Measurements from ENCODE around the gene TEAD1. TPM values are rescaled to one million over a fixed set of nuclear protein-coding genes. Genes with fewer than 3 reads are reported as not detected.

TEAD1 gene
- polyA plus RNA-seq (ENCODE audit: insufficient read length), result 102 TPM

- DNase-seq (ENCODE audit: low read depth), result peak; percentile 78
These were observed at the start of gene TEAD1 for GRCh38 chr11:12673924-12674570. Gene TEAD1 (plus strand): TSS chr11:12674421.

DNA sequence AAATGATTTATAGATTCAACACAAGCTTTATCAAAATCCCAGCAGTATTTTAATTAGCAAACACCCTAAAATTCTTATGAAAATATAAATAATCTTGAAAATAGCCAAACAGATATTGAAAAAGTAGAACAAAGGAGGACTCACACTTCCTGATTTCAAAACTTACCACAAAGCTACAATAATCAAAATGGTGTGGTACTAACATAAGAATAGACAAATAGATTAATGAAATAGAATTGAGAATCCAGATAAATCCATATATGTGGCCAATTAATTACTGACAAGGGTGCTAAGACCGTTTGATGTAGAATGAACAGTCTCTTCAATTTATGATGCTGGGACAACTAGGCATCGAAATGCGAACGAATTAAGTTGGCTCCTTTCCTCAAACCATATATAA is 49.6 kb upstream of the TEAD1 start:
- no peak for DNase-seq (ENCODE audit: low read depth)

DNA sequence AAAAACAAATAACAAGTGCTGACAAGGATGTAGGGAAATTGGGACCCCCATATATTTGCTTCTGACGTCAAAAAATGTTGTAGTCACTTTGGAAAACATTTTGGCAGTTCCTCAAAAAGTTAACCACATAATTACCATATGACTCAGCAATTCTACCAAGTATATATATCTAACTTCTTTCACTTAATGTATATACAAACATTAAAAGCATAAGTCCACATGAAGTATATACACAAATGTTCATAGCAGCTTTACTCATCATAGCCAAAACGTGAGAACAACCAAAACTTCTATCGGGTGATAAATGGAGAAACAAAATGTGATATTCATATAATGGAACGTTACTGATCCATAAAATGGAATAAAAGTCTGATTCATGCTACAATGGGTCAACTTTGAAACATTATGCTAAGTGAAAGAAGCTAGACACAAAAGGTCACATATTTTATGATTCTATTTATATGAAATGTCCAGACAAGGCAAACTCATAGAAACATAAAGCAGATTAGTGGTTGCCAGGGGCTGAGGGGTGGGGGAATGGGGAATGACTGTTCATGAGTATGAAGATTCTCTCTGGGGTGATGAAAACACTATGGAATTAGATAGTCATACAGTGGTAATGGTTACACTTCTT is 48.7 kb upstream of the TEAD1 start:
- no peak for DNase-seq (ENCODE audit: low read depth)

DNA sequence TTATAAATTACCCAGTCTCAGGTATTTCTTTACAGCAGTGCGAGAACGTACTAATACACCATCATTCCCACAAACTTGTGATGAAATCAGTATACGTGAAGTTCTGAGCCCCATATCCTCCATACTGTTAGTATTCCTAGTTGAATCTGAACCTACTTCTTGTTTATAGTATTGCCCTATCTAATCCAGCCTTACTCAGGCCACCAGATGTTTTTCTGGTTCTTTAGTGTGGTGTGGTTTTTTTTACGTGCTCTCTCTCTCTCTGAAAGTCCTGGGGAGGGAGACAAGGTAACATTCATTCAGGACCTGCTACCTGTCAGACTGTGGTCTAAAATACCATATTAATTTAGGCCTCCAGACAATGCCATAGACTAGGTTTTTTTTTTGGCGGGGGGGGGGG is 47.6 kb upstream of the TEAD1 start:
- DNase-seq (ENCODE audit: low read depth), result no peak

DNA sequence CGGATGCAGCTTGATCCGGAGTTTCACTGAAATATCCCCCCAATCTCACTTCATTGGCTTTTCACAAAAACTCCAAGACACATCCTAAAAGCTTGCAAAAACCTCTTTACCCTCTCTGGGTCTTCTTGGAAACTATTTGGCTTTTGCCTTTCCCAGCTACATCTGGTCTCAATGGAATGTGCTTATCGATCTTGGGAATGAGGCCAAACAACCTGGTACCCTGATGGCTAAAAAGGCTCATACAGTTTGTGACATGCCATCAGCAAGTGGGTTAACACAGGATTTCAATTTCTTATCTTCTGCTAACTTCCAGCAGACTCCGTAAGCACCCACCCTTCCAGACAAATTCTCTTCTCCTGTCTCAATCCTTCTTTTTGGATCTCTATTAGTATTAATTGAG is 45.9 kb upstream of the TEAD1 start:
- DNase-seq (ENCODE audit: low read depth), result no peak

GRCh38 chr11:12629601-12630313 is 44.5 kb upstream of the TEAD1 start:
- DNase-seq (ENCODE audit: low read depth), result no peak

DNA sequence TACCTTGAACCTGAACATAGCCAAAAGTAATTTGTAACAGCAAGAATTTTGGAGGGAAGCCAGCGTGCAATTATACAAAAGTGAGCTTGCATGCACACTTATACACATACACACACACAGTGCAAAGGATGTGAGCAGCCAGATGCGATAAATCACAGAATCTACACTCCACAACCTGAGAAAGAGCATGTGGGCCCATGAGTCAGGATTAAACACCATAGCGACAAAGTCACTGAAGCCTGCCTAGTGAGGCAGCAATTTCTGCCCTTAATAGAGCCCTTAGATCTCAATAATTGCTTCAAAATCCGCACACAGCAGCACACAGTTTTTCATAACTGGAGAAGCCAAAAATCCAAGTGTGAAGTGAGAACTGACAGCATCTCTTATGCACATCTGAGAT is 42.6 kb upstream of the TEAD1 start:
- no peak for DNase-seq (ENCODE audit: low read depth)

- DNase-seq (ENCODE audit: low read depth), result no peak
These were observed 39.9 kb upstream of the TEAD1 start for GRCh38 chr11:12634329-12634728.

DNA sequence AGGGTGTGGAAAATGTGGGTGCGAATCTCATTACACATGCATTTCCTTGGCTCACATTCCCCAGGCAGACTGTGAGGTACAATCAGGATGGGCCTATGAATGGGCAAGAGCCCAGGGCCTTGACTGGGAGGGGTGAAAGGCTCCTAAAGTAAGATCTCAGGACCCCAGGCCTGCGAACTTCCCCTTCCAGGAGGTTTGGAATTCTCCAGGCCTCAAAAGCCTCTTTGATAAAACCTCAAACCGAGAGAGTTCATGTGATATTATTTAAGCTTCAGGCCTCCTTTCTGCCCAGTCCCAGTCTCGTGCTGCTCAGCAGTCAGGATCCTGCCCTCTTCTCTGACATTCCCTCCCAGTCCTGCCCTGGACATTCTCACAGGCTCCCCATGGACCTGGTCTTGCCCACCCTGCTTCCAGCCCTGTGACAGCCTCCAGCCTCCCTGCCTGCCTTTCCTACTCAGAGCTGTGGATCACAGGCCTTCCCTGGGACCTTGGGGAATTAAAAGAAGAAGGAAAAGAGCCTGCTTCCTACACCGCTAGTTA is 37.3 kb upstream of the TEAD1 start:
- DNase-seq (ENCODE audit: low read depth), result no peak

DNA sequence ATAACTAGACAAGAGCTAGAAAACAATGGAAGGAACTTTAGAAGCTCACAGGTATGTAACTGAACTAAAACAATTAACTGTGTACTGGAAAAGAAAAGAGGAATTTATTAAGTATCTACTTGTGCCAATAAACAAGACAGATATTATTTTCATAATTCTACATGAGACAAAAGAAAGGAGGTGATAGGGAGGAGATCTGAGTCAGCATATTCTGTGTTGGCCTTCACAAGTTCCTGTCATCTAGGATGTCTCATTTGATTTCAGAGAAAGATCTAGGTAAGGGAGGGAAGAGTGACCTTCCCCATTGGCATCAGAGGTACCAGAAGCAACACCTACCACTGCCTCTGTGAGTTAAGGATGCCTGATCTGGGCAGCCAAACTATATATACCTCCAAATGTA is 34.8 kb upstream of the TEAD1 start:
- DNase-seq (ENCODE audit: low read depth), result no peak

- no peak for DNase-seq (ENCODE audit: low read depth)
These were observed 33.9 kb upstream of the TEAD1 start for GRCh38 chr11:12640355-12640754.

DNA sequence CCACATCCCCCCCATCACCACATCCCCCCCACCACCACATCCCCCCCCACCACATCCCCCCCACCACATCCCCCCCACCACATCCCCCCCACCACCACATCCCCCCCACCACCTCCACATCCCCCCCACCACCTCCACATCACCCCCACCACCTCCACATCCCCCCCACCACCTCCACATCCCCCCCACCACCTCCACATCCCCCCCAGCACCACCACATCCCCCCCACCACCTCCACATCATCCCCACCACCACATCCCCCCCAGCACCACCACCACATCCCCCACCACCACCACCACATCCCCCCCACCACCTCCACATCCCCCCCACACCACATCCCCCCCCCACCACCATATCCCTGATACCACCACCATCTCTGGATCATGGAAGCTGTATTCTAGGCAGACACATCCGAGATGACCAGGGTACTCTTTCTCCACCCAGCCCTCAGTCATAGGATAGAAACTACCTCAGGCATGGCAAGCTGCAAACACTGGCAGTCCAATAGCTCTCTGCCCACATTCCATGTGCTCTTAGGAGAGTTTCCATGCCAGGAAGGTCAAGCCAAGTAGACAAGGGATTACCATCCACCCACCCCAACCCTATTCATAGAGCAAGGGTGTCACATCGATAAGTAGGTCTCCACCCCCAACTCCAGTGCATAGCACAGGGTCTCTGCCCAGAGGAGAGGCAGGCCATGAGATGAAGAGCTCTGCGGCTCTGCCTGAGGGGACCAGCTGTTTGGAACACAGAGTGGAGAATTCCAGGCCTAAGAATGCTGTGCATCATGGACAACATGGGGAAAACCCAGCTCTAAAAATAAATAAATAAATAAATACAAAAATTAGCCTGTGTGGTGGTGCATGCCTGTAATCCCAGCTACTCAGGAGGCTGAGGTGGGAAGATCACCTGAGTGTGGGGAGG is 33.0 kb upstream of the TEAD1 start:
- DNase-seq (ENCODE audit: low read depth), result no peak

DNA sequence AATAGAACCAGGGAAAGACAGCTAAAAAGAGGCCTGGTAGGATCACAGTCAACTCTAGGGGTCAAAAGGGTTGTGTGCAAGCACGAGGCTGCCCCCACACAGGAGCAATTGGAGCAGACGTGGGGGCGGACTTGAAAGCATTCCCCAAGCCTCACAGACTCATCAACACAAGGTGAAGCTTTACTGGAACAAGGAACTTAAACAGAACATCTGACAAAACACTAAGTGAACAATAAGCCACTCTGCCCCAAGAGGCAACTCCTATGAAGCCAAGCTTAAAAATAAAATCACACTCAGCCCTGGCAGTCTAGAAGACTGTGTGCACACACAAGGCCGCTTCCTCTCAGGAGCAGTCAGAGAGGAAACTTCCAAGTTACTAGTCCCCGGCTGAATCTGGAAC is 32.2 kb upstream of the TEAD1 start:
- DNase-seq (ENCODE audit: low read depth), result peak; percentile 6

DNA sequence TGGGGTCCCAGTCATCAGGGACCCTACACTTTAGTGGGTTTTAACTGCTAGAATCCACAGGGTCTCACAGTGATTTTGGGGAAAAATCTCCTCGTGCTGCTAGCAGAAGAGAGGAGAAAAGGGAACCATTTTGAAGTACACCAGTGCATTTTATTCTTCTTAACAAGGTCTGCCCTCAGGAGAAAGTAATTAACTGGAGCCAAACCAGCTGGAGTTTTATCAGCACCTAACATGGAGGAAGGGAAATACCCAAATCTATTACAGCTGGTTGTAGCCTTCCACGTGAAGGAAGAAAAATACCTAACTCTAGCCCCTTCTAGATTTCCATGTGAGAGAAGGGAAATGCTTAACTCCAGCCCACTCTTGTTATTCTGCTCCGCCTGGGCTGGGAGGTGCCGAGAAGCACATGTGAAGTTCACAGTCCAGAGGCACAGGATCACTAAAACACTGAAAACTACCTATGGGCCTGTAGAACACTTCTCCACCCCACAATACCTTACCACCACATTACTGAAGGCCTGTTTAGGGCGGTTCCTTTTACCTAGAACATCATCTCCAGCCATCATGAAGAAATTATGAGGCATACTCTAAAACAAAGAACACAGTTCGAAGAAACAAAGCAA is 31.3 kb upstream of the TEAD1 start:
- DNase-seq (ENCODE audit: low read depth), result no peak

- no peak for DNase-seq (ENCODE audit: low read depth)
These were observed 27.7 kb upstream of the TEAD1 start for GRCh38 chr11:12646478-12646877.

DNA sequence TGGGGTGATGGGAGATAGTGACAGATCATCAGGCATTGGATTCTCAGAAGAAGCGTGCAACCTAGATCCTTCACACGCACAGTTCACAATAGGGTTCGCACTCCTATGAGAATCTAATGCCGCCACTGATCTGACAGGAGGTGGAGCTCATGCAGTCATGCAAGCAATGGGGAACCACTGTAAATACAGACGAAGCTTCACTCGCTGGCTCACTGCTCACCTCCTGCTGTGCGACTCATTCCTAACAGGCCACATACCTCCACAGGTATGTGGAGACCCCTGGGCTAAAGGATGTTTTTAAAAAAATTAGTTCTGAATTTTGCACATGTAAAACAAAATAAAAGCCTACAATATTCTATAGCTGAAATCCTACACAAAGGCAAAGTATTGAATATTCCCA is 20.5 kb upstream of the TEAD1 start:
- DNase-seq (ENCODE audit: low read depth), result no peak

DNA sequence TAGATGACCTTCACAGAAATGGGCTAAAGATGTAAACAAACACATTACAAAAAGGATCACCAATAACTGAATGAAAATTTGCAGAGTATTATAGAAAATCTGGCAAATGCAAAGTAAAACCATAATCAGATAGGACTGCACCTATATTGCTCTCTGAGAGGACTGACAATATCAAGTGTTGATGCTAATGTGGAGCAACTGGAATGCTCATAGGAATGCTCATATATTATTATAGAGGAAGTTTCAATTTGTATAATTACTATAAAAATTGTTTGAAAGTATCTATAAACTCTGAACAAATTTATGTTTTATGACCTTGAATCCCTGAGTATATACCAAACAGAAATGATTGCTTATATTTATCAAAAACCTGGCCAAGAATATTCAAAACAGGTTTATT is 18.4 kb upstream of the TEAD1 start:
- no peak for DNase-seq (ENCODE audit: low read depth)

DNA sequence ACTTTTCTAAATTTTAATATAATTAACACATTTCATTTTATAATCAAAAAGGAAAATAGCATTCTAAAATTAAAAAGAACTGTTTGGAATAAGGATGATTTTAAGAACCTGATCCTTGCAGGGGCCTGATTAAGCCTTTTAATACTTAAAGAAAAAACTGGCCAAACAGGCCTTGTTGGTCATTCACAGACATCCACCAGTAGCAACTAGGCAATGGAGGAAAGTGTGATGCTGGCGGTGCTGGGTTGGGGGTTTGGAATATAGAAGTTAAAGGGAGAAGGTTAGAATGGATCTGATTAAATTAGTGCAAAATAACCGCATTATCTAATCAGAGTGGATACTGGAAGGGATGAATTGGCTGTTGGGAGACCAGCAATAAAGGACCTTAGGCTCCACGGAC is 16.9 kb upstream of the TEAD1 start:
- no peak for DNase-seq (ENCODE audit: low read depth)

DNA sequence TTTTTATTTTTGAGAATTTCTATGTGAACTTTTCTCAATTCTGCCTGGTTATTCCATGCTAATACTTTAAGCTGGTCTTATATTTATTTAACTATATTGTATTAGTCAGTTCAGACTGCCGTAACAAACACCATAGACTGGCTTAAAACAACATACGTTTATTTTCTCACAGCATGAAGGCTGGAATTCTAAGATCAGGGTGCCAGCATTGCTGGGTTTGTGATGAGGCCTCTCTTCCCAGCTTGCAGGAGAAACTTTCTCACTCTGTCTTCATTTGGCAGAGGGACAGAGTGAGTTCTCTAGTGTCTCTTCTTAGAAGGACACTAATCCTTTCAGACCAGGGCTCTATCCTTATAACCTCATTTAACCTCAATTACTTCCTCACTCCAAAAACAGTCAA is 16.2 kb upstream of the TEAD1 start:
- DNase-seq (ENCODE audit: low read depth), result no peak

GRCh38 chr11:12662101-12662689 is 12.0 kb upstream of the TEAD1 start:
- no peak for DNase-seq (ENCODE audit: low read depth)

DNA sequence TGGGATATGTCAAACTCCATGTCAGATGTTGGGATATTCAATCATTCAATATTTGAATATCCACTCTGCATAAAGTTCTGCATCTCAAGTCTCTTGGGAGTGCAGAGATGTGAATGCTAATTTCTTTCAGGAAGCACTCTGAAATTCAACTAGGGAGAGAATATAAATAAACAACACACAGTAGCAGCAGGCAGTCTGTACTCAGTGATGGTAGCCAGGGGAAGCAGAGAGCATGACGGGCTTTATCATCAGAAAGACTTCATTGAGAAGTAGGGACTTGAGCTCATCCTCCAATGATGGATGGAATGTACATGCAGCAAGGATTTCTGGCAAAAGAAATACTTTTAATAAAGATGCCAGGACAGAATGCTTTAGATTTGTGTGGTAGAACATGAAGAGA is 9.8 kb upstream of the TEAD1 start:
- no peak for DNase-seq (ENCODE audit: low read depth)

Measured in forelimb muscle (tissue), 1 donor.